ENCODE data around the gene PAM.

PAM gene

GRCh38 chr5:102815540-102816332 is 60.6 kb downstream of the PAM start:
- no peak for DNase-seq

- DNase-seq = no peak
Observed at GRCh38 chr5:102818345-102818744, 63.2 kb downstream of the PAM start.

GRCh38 chr5:102818934-102819333 is 63.8 kb downstream of the PAM start:
- DNase-seq = no peak

GRCh38 chr5:102819634-102820033 is 64.5 kb downstream of the PAM start:
- DNase-seq = no peak

- DNase-seq = no peak
Observed at GRCh38 chr5:102823441-102823874, 68.4 kb downstream of the PAM start.

GRCh38 chr5:102826629-102827028 is 71.5 kb downstream of the PAM start:
- no peak for DNase-seq

- DNase-seq = no peak
Observed at GRCh38 chr5:102830241-102830640, 75.1 kb downstream of the PAM start.

- DNase-seq = no peak
Observed at GRCh38 chr5:102832445-102832844, 77.3 kb downstream of the PAM start.

- no peak for DNase-seq
Observed at GRCh38 chr5:102833146-102833545, 78.0 kb downstream of the PAM start.

- DNase-seq = no peak
Observed at GRCh38 chr5:102834438-102834964, 79.4 kb downstream of the PAM start.

- DNase-seq = no peak
Observed at GRCh38 chr5:102835717-102836116, 80.6 kb downstream of the PAM start.

GRCh38 chr5:102841021-102841420 is 85.9 kb downstream of the PAM start:
- no peak for DNase-seq

GRCh38 chr5:102843997-102844396 is 88.9 kb downstream of the PAM start:
- DNase-seq = no peak

GRCh38 chr5:102845041-102845440 is 89.9 kb downstream of the PAM start:
- no peak for DNase-seq

- DNase-seq = no peak
Observed at GRCh38 chr5:102850503-102850902, 95.4 kb downstream of the PAM start.

GRCh38 chr5:102853680-102854079 is 98.6 kb downstream of the PAM start:
- DNase-seq = no peak

- no peak for DNase-seq
Observed at GRCh38 chr5:102855681-102856388, 100.7 kb downstream of the PAM start.

- DNase-seq = no peak
Observed at GRCh38 chr5:102856389-102856777, 101.3 kb downstream of the PAM start.

- DNase-seq = no peak
Observed at GRCh38 chr5:102857076-102857818, 102.1 kb downstream of the PAM start.

- no peak for DNase-seq
Observed at GRCh38 chr5:102858221-102858620, 103.1 kb downstream of the PAM start.

- DNase-seq = no peak
Observed at GRCh38 chr5:102858808-102859207, 103.7 kb downstream of the PAM start.

- no peak for DNase-seq
Observed at GRCh38 chr5:102860035-102860434, 104.9 kb downstream of the PAM start.

GRCh38 chr5:102863058-102863457 is 108.0 kb downstream of the PAM start:
- DNase-seq = no peak

Data from activated T-cell treated with anti-CD3 and anti-CD28 coated beads for 4 hours (primary cell).